Stomach (tissue), 4 donors: ENCODE measurements around the gene KCNQ5.

ENCODE experiments used
- CTCF ChIP-seq, 7 experiments: fragments of 450-650 bp in 4 of 7; fragments of 200-600 bp in 3 of 7; sonication (generic) in 3 of 7; IDR thresholded peaks; one replicate each; pipeline ENCODE4 v1.5.1; 2016 to 2019; ENCODE audit warnings: antibody characterized with exemption in 7 of 7, control low read depth in 2 of 7, mild to moderate bottlenecking in 1 of 7
- EP300 ChIP-seq: sonication (generic); formaldehyde crosslinking; IDR thresholded peaks from one replicate; pipeline ENCODE4 v1.6.1; 2017; ENCODE audit warnings: antibody characterized with exemption
- POLR2A ChIP-seq, 4 donors: fragments of 450-650 bp; IDR thresholded peaks; one replicate each; pipeline ENCODE4 v1.6.1; 2016; ENCODE audit warnings: antibody characterized with exemption in 4 of 4, control low read depth in 2 of 4, mild to moderate bottlenecking in 1 of 4, moderate library complexity in 1 of 4
- POLR2AphosphoS5 ChIP-seq, 3 donors: sonication (generic); formaldehyde crosslinking; IDR thresholded peaks; one replicate each; pipeline ENCODE4 v1.6.1; 2016; ENCODE audit warnings: antibody characterized with exemption in 3 of 3

GRCh38 chr6:72850469-72850868, 228.6 kb downstream of the KCNQ5 start:
- no peak for TF ChIP-seq CTCF (IDR thresholded peaks at IDR 0.05)
- TF ChIP-seq POLR2A (IDR thresholded peaks at IDR 0.05) = no peak
- TF ChIP-seq POLR2AphosphoS5 (IDR thresholded peaks at IDR 0.05) = no peak
- no peak for TF ChIP-seq EP300
